ENCODE data around the gene VAMP5.

VAMP5 gene

GRCh38 chr2:85623991-85624390, 39.8 kb downstream of the VAMP5 start:
- Histone ChIP-seq H3K36me3 (ENCODE audit: control insufficient read depth, insufficient read depth, low read length, severe bottlenecking) (peaks cover 89% of the 10 kb centered on the region), H3K9ac (ENCODE audit: low read length) (no peak overlapping the region)

GRCh38 chr2:85628658-85629057, 44.4 kb downstream of the VAMP5 start:
- no peak for DNase-seq (ENCODE audit: low read depth)
- H3K27me3 ChIP-seq (replicated peaks; ENCODE audit: control insufficient read depth, insufficient read depth, low read length) = no peaks in the 10 kb centered on the region
- no peak overlapping the region for H3K4me3 ChIP-seq (ENCODE audit: low read length)
- no peaks in the 10 kb centered on the region for H3K4me1 ChIP-seq (ENCODE audit: control insufficient read depth, insufficient read depth, low read length)
- H3K36me3 ChIP-seq (ENCODE audit: control insufficient read depth, insufficient read depth, low read length, severe bottlenecking) = peaks cover 94% of the 10 kb centered on the region
- no peaks in the 10 kb centered on the region for H3K9me3 ChIP-seq (ENCODE audit: control insufficient read depth, low read length)
- no peak overlapping the region for H3K9ac ChIP-seq (ENCODE audit: low read length)

More at GRCh38 chr2:85623991-85624390, 39.8 kb downstream of the VAMP5 start:
- Histone ChIP-seq H3K27me3 (replicated peaks; ENCODE audit: control insufficient read depth, insufficient read depth, low read length) (no peaks in the 10 kb centered on the region), H3K9me3 (ENCODE audit: control insufficient read depth, low read length) (no peaks in the 10 kb centered on the region), H3K4me3 (ENCODE audit: low read length) (no peak overlapping the region), H3K4me1 (ENCODE audit: control insufficient read depth, insufficient read depth, low read length) (peaks cover 5% of the 10 kb centered on the region)
- DNase-seq (ENCODE audit: low read depth) = no peak

- Histone ChIP-seq H3K27me3 (replicated peaks; ENCODE audit: control insufficient read depth, insufficient read depth, low read length) (no peaks in the 10 kb centered on the region), H3K36me3 (ENCODE audit: control insufficient read depth, insufficient read depth, low read length, severe bottlenecking) (peaks cover 84% of the 10 kb centered on the region), H3K9ac (ENCODE audit: low read length) (no peak overlapping the region), H3K4me1 (ENCODE audit: control insufficient read depth, insufficient read depth, low read length) (no peaks in the 10 kb centered on the region), H3K9me3 (ENCODE audit: control insufficient read depth, low read length) (no peaks in the 10 kb centered on the region), H3K4me3 (ENCODE audit: low read length) (no peak overlapping the region)
- DNase-seq (ENCODE audit: low read depth) = no peak
These were observed 47.1 kb downstream of the VAMP5 start for GRCh38 chr2:85631316-85631715.

- H3K9ac ChIP-seq (ENCODE audit: low read length) = no peak overlapping the region
- peaks cover 82% of the 10 kb centered on the region for H3K36me3 ChIP-seq (ENCODE audit: control insufficient read depth, insufficient read depth, low read length, severe bottlenecking)
These were observed 50.8 kb downstream of the VAMP5 start for GRCh38 chr2:85635011-85635410.

GRCh38 chr2:85635636-85636035, 51.4 kb downstream of the VAMP5 start:
- no peaks in the 10 kb centered on the region for H3K4me1 ChIP-seq (ENCODE audit: control insufficient read depth, insufficient read depth, low read length)
- no peaks in the 10 kb centered on the region for H3K27me3 ChIP-seq (replicated peaks; ENCODE audit: control insufficient read depth, insufficient read depth, low read length)
- no peak for DNase-seq (ENCODE audit: low read depth)
- H3K36me3 ChIP-seq (ENCODE audit: control insufficient read depth, insufficient read depth, low read length, severe bottlenecking) = peaks cover 81% of the 10 kb centered on the region
- H3K4me3 ChIP-seq (ENCODE audit: low read length) = no peak overlapping the region
- no peaks in the 10 kb centered on the region for H3K9me3 ChIP-seq (ENCODE audit: control insufficient read depth, low read length)
- no peak overlapping the region for H3K9ac ChIP-seq (ENCODE audit: low read length)

More at GRCh38 chr2:85635011-85635410, 50.8 kb downstream of the VAMP5 start:
- no peaks in the 10 kb centered on the region for H3K9me3 ChIP-seq (ENCODE audit: control insufficient read depth, low read length)
- H3K4me1 ChIP-seq (ENCODE audit: control insufficient read depth, insufficient read depth, low read length) = no peaks in the 10 kb centered on the region
- H3K27me3 ChIP-seq (replicated peaks; ENCODE audit: control insufficient read depth, insufficient read depth, low read length) = no peaks in the 10 kb centered on the region
- no peak overlapping the region for H3K4me3 ChIP-seq (ENCODE audit: low read length)
- DNase-seq (ENCODE audit: low read depth) = no peak

GRCh38 chr2:85642725-85643124, 58.5 kb downstream of the VAMP5 start:
- Histone ChIP-seq H3K36me3 (ENCODE audit: control insufficient read depth, insufficient read depth, low read length, severe bottlenecking) (peaks cover 96% of the 10 kb centered on the region), H3K9me3 (ENCODE audit: control insufficient read depth, low read length) (no peaks in the 10 kb centered on the region), H3K9ac (ENCODE audit: low read length) (no peak overlapping the region), H3K4me3 (ENCODE audit: low read length) (no peak overlapping the region), H3K27me3 (replicated peaks; ENCODE audit: control insufficient read depth, insufficient read depth, low read length) (no peaks in the 10 kb centered on the region), H3K4me1 (ENCODE audit: control insufficient read depth, insufficient read depth, low read length) (no peaks in the 10 kb centered on the region)
- DNase-seq (ENCODE audit: low read depth) = no peak

Data from adipocyte (in vitro differentiated cells).